ENCODE results near the gene RGS3. TPM values are rescaled to one million over a fixed set of nuclear protein-coding genes. Genes with fewer than 3 reads are reported as not detected.

Gene RGS3
- total RNA-seq, 1 experiment from 2014 or later, result 39.4 TPM

GRCh38 chr9:113472199-113472598 is 8.7 kb downstream of the RGS3 start:
- H4K20me1 ChIP-seq (ENCODE audit: insufficient read depth), result no peaks in the 10 kb centered on the region
- 0 out of 4 replicates have a peak, but pooled peaks cover 4% of the 10 kb centered on the region in 2 experiments for H3K36me3 ChIP-seq (ENCODE audit: control insufficient read depth in 1 of 2, insufficient read depth in 2 of 2, low read length in 2 of 2)
- TF ChIP-seq TCF7L2 (IDR thresholded peaks at IDR 0.05; ENCODE audit: borderline replicate concordance, extremely low read depth, insufficient read depth, insufficient read length), result no peak
- no peak for TF ChIP-seq ELF1 (IDR thresholded peaks at IDR 0.05; ENCODE audit: borderline replicate concordance, low read depth)
- no peak for TF ChIP-seq CTCF (IDR thresholded peaks at IDR 0.05 in 2 of 3, conservative IDR thresholded peaks at IDR 0.05 in 1 of 3; ENCODE audit: borderline replicate concordance in 1 of 3, insufficient read depth in 1 of 3, low read depth in 2 of 3, low read length in 2 of 3)
- TF ChIP-seq FOSL1 (IDR thresholded peaks at IDR 0.05; ENCODE audit: low read depth), result no peak
- TF ChIP-seq POLR2AphosphoS5 (IDR thresholded peaks at IDR 0.05; ENCODE audit: low read depth, low read length), result no peak
- TF ChIP-seq SP1 (IDR thresholded peaks at IDR 0.05; ENCODE audit: low read depth), result no peak
- no peak for TF ChIP-seq SRF (IDR thresholded peaks at IDR 0.05; ENCODE audit: low read depth)
- peaks cover 97% of the 10 kb centered on the region for H3K79me2 ChIP-seq (ENCODE audit: insufficient read depth, low read length)
- intact Hi-C loops (cut with micrococcal nuclease), result no loop called here
- no peaks in the 10 kb centered on the region for H3K9me3 ChIP-seq (ENCODE audit: control insufficient read depth in 1 of 2, insufficient read depth in 1 of 2, low read depth in 1 of 2, low read length in 2 of 2)
- CTCF ChIA-PET, result no interaction called here
- ATAC-seq (no peak), DNase-seq (ENCODE audit: low read depth, low spot score) (no peak)
- no peak overlapping the region for H2AFZ ChIP-seq (ENCODE audit: low read depth, low read length, poor library complexity, severe bottlenecking)
- no peak overlapping the region for H3K4me3 ChIP-seq (replicated peaks in 1 of 2; ENCODE audit: low read depth in 1 of 2, low read length in 2 of 2)
- no TSS peak for BruUV-seq (replicated peaks)
- no peak overlapping the region for H3K27ac ChIP-seq (ENCODE audit: low read depth, low read length)
- H3K9me2 ChIP-seq (ENCODE audit: insufficient read depth), result no peaks in the 10 kb centered on the region
- RAD21 ChIA-PET (ENCODE audit: low non-redundant PET in 1 of 2, low total read pairs in 2 of 2, uncharacterized antibody in 2 of 2, unreplicated experiment in 2 of 2), result no interaction called here
- no peak overlapping the region for H3K9ac ChIP-seq (ENCODE audit: low read length)
- H3K27me3 ChIP-seq (ENCODE audit: insufficient read depth, low read length), result no peaks in the 10 kb centered on the region
- H3K4me1 ChIP-seq (ENCODE audit: control insufficient read depth in 1 of 2, insufficient read depth in 2 of 2, low read length in 2 of 2), result no peaks in the 10 kb centered on the region
- no peak overlapping the region for H3K4me2 ChIP-seq (ENCODE audit: low read length)
- POLR2A ChIA-PET, result no interaction called here

GRCh38 chr9:113474360-113475028 is 11.0 kb downstream of the RGS3 start:
- TF ChIP-seq REST (IDR thresholded peaks at IDR 0.05; ENCODE audit: low read depth), result no peak
- no peak for TF ChIP-seq EGR1 (IDR thresholded peaks at IDR 0.05; ENCODE audit: low read depth)
- Histone ChIP-seq H3K36me3 (ENCODE audit: control insufficient read depth in 1 of 2, insufficient read depth in 2 of 2, low read length in 2 of 2) (peaks cover 6 to 11% of the 10 kb centered on the region in 2 experiments; a peak in 1 of 4 replicates), H3K79me2 (ENCODE audit: insufficient read depth, low read length) (peaks cover 97% of the 10 kb centered on the region), H3K9me2 (ENCODE audit: insufficient read depth) (no peaks in the 10 kb centered on the region), H4K20me1 (ENCODE audit: insufficient read depth) (0 out of 2 replicates have a peak, but pooled peaks cover 4% of the 10 kb centered on the region), H3K27ac (ENCODE audit: low read depth, low read length) (no peak overlapping the region), H3K27me3 (ENCODE audit: insufficient read depth, low read length) (no peaks in the 10 kb centered on the region), H3K4me3 (replicated peaks in 1 of 2; ENCODE audit: low read depth in 1 of 2, low read length in 2 of 2) (no peak overlapping the region), H3K4me2 (ENCODE audit: low read length) (no peak overlapping the region), H2AFZ (ENCODE audit: low read depth, low read length, poor library complexity, severe bottlenecking) (no peak overlapping the region), H3K9me3 (ENCODE audit: control insufficient read depth in 1 of 2, insufficient read depth in 1 of 2, low read depth in 1 of 2, low read length in 2 of 2) (no peaks in the 10 kb centered on the region), H3K4me1 (ENCODE audit: control insufficient read depth in 1 of 2, insufficient read depth in 2 of 2, low read length in 2 of 2) (peaks cover 0 to 7% of the 10 kb centered on the region in 2 experiments; a peak in 1 of 4 replicates), H3K9ac (ENCODE audit: low read length) (no peak overlapping the region)
- intact Hi-C loops (cut with micrococcal nuclease), result no loop called here
- DNase-seq (ENCODE audit: low read depth, low spot score), result no peak
- no TSS peak for BruUV-seq (replicated peaks)
- CTCF ChIA-PET, result no interaction called here
- POLR2A ChIA-PET, result no interaction called here
- RAD21 ChIA-PET (ENCODE audit: low non-redundant PET in 1 of 2, low total read pairs in 2 of 2, uncharacterized antibody in 2 of 2, unreplicated experiment in 2 of 2), result no interaction called here
- no peak for ATAC-seq
